GM13977 (cell line): ENCODE measurements around the gene CAMTA1.

ENCODE experiments used
- DNase-seq: peaks from one replicate; pipeline ENCODE4 v3.0.0; 2012; ENCODE audit warnings: low spot score
- CTCF ChIP-seq: IDR thresholded peaks from 2 replicates; pipeline ENCODE4 v1.5.1; 2012; ENCODE audit warnings: mild to moderate bottlenecking, control low read depth; ENCODE audit not compliant: insufficient read depth; ENCODE audit errors: extremely low read depth, missing control alignments
- in situ Hi-C: fragments of 300-500 bp; cut with MboI; formaldehyde crosslinking; loops from one replicate; pipeline ENCODE4 v1.12.0; 2022; ENCODE audit warnings: low sequenced_read_pairs, low pct_unique_long_range_greater_than_20kb, mixed read lengths, inconsistent platforms; ENCODE audit not compliant: unreplicated experiment

Gene CAMTA1

GRCh38 chr1:7551442-7551841 lies 766.2 kb downstream of the CAMTA1 start:
- DNase-seq: no peak
- TF ChIP-seq CTCF: no peak
- in situ Hi-C loops: no loop called here

- TF ChIP-seq CTCF: no peak
- no peak for DNase-seq
- in situ Hi-C loops: no loop called here
Measured at GRCh38 chr1:7552402-7552801, 767.1 kb downstream of the CAMTA1 start.

- in situ Hi-C loops: no loop called here
- TF ChIP-seq CTCF: no peak
- DNase-seq: no peak
Measured at GRCh38 chr1:7553042-7553690, 767.9 kb downstream of the CAMTA1 start.

- no peak for TF ChIP-seq CTCF
- in situ Hi-C loops: no loop called here
- DNase-seq: no peak
Measured at GRCh38 chr1:7554385-7555235, 769.4 kb downstream of the CAMTA1 start.

DNA sequence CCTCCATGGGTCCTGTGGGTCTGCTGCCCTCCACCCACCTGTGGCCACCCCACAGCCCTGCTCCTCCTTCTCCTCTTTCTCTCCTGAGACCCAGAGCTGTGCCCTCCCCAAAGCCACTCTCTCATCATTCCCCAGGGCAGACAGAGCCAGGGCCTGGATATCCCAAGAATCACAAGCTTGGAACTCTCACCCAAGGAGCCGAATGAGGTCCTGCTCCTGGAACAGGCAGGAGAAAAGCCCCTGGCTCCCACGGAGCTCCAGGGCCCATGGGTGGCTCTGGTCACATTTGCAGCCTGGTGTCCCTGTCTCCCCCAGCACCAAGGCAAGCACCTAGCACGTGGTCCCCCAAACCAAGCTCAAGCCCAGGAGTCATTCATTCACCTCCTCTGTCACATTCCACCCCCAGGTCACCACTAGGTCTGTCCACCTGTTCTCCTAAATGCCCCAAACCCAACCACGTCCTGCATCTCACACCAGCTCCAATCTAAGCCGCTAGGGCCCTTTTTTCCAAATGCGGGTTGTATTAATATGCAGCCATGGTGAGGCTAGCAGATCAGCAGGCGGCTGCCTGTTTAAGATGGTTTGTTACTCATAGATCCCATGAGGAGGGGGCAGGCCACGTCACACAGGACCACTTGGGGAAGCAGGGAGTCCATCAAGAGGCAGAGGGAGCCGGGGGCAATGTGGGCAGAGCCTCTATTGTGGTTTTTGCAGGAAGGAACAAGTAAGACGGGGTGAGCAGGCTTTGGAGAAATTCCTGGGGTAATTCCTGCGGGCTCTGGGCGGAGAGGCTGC lies 770.3 kb downstream of the CAMTA1 start:
- in situ Hi-C loops: no loop called here
- DNase-seq: no peak
- no peak for TF ChIP-seq CTCF

DNA sequence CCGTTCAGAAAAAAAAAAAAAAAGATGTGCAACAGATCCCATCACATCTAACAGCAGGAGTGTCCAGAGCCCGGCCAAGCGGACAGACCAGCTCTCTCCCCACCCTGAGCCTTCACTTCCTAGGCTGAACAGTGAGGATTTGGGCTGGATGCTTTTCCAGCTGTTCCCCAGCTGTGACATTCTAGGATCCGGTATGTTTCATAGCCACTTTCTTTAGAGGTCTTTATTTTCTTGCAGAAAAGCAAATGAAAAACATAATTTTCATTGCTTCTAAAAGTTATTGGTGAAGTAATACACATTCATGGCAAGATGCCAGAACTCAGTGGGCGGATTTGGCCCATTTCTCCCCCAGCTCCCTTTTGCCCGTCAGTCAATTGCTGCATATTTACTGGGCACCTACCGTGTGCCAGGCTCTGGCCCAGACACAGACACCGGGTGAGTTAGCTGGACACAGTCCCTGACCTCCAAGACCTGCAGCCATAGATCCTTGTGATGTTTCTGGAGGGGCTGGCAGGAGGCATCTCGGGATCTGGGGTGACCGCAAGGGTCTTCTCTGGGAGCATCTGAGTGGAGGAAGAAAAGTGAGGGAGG lies 772.1 kb downstream of the CAMTA1 start:
- in situ Hi-C loops: no loop called here
- TF ChIP-seq CTCF: no peak
- no peak for DNase-seq
